ENCODE data around the gene RACGAP1. TPM values are rescaled to one million over a fixed set of nuclear protein-coding genes. Genes with fewer than 3 reads are reported as not detected.
"Not testable (repeated sequence)": the region's sequence is repeated elsewhere in the genome, so short reads cannot be mapped to it uniquely, and the experiment has no call there.

Gene RACGAP1
- total and polyA plus RNA-seq, 2 experiments from 2014 or later = 19.0 to 52.8 TPM

- H2AFZ ChIP-seq; H3K4me3 Mint-ChIP-seq; H3K4me1 ChIP-seq (ENCODE audit: insufficient read depth); DNase-seq (ENCODE audit: low spot score); H3K79me2 ChIP-seq (replicated peaks; ENCODE audit: insufficient read depth); H3K9me3 Mint-ChIP-seq; H3K4me2 ChIP-seq; H3K27me3 Mint-ChIP-seq (ENCODE audit: insufficient read depth, low read depth, poor library complexity); H4K20me1 ChIP-seq (replicated peaks; ENCODE audit: insufficient read depth); H3F3A ChIP-seq (replicated peaks; ENCODE audit: low read depth); H3K27ac Mint-ChIP-seq; H3K9me2 ChIP-seq (ENCODE audit: insufficient read depth); ATAC-seq; H3K4me3 ChIP-seq; H3K27ac ChIP-seq (ENCODE audit: low read depth); H3K27me3 ChIP-seq (ENCODE audit: insufficient read depth): not testable (repeated sequence)
- Mint-ChIP-seq H3K4me1 (peaks cover 20% of the 10 kb centered on the region), H3K36me3 (ENCODE audit: low read depth) (peaks cover 50% of the 10 kb centered on the region)
- peaks cover 43% of the 10 kb centered on the region for H3K36me3 ChIP-seq (ENCODE audit: insufficient read depth)
Measured at GRCh38 chr12:49989400-49989799, 35.9 kb downstream of the RACGAP1 start.

GRCh38 chr12:49987625-49988303, 37.5 kb downstream of the RACGAP1 start:
- peaks cover 31% of the 10 kb centered on the region for H3K36me3 ChIP-seq (ENCODE audit: insufficient read depth)
- H3K4me3 ChIP-seq = no peak overlapping the region
- H3K27ac ChIP-seq (ENCODE audit: low read depth) = no peak overlapping the region
- peaks cover 9% of the 10 kb centered on the region; the same call in 1 of the 2 replicates for H3K4me1 ChIP-seq (ENCODE audit: insufficient read depth)
- H3K27ac Mint-ChIP-seq = no peak overlapping the region
- no peaks in the 10 kb centered on the region for H3K9me2 ChIP-seq (ENCODE audit: insufficient read depth)
- H3K36me3 Mint-ChIP-seq (ENCODE audit: low read depth) = peaks cover 35% of the 10 kb centered on the region
- H2AFZ ChIP-seq = no peak overlapping the region
- no peak overlapping the region for H3K4me3 Mint-ChIP-seq
- ATAC-seq = no peak
- H3K4me1 Mint-ChIP-seq = peaks cover 22% of the 10 kb centered on the region
- no peaks in the 10 kb centered on the region for H3K27me3 ChIP-seq (ENCODE audit: insufficient read depth)
- H3K79me2 ChIP-seq (replicated peaks; ENCODE audit: insufficient read depth) = no peaks in the 10 kb centered on the region
- peaks cover 4% of the 10 kb centered on the region for H4K20me1 ChIP-seq (replicated peaks; ENCODE audit: insufficient read depth)
- no peaks in the 10 kb centered on the region for H3K9me3 Mint-ChIP-seq
- DNase-seq (ENCODE audit: low spot score) = no peak
- no peak overlapping the region for H3K4me2 ChIP-seq
- H3K27me3 Mint-ChIP-seq (ENCODE audit: insufficient read depth, low read depth, poor library complexity) = no peaks in the 10 kb centered on the region
- no peaks in the 10 kb centered on the region; the same call in 1 of the 2 replicates for H3F3A ChIP-seq (replicated peaks; ENCODE audit: low read depth)
- TF ChIP-seq CTCF (conservative IDR thresholded peaks at IDR 0.05; ENCODE audit: low read depth in 2 of 2) (no peak), ETS1 (IDR thresholded peaks at IDR 0.05) (no peak), ZNF331 (CRISPR knock-in tag; IDR thresholded peaks at IDR 0.05; ENCODE audit: low read depth) (no peak), JUNB (IDR thresholded peaks at IDR 0.05; ENCODE audit: unreplicated experiment) (no peak), NANOG (IDR thresholded peaks at IDR 0.05; ENCODE audit: borderline replicate concordance) (no peak), POLR2AphosphoS5 (IDR thresholded peaks at IDR 0.05; ENCODE audit: low read depth) (no peak), REST (IDR thresholded peaks at IDR 0.05; ENCODE audit: unreplicated experiment) (no peak), EZH2 (IDR thresholded peaks at IDR 0.05; ENCODE audit: low read depth, unreplicated experiment) (no peak), ZNF114 (CRISPR knock-in tag; IDR thresholded peaks at IDR 0.05) (no peak), STAT1 (IDR thresholded peaks at IDR 0.05; ENCODE audit: unreplicated experiment) (no peak)

All from GM23338 (cell line).